T-cell (primary cell): ENCODE measurements around the gene CASQ1. TPM values are rescaled to one million over a fixed set of nuclear protein-coding genes. Genes with fewer than 3 reads are reported as not detected.
A peak's percentile ranks its signal among the peaks of the same experiment; 100 is the strongest.

Experiments
- ATAC-seq, 4 experiments: fragments of 200-7000 bp in 3 of 4; fragments of 150-1000 bp in 1 of 4; cut with Tn5 transposase; replicated peaks in 1 of 4; 1 replicate in 3 of 4; 2 replicates in 1 of 4; pipeline ENCODE4 v1.10.0; 2021; ENCODE audit warnings: moderate library complexity in 3 of 4, mild to moderate bottlenecking in 2 of 4, moderate number of reproducible peaks in 1 of 4
- CTCF ChIA-PET, 2 donors: fragments of 300-600 bp; sonication (Branson Sonifier 250); formaldehyde crosslinking; loops; one replicate each; lab custom pipeline; 2022; ENCODE audit warnings: antibody characterized with exemption in 2 of 2; lab: Charles Lee
- POLR2A ChIA-PET, 2 donors: fragments of 300-600 bp; sonication (Branson Sonifier 250); formaldehyde crosslinking; loops; one replicate each; lab custom pipeline; 2022; ENCODE audit warnings: antibody characterized with exemption in 2 of 2; lab: Charles Lee
- DNase-seq, 35 experiments: peaks; one replicate each; pipeline versions ENCODE4 v3.0.0 to v3.0.0-alpha.2; 2013 to 2023
- H3K27ac ChIP-seq: one replicate; pipeline ENCODE4 v1.5.1; 2013; ENCODE audit warnings: low read length
- H3K27me3 ChIP-seq, 2 experiments: replicated peaks in 1 of 2; 1 replicate in 1 of 2; 2 replicates in 1 of 2; pipeline versions ENCODE4 v1.6.1 to v1.7.0; 2013; ENCODE audit warnings: low read length in 1 of 2, mixed read lengths in 1 of 2; ENCODE audit not compliant: control insufficient read depth in 2 of 2, insufficient read depth in 2 of 2; ENCODE audit errors: extremely low read depth in 1 of 2
- H3K36me3 ChIP-seq, 2 donors: 1 replicate in 1 of 2; 2 replicates in 1 of 2; pipeline versions ENCODE4 v1.6.1 to v1.7.0; 2013; ENCODE audit warnings: low read length in 1 of 2; ENCODE audit not compliant: control insufficient read depth in 2 of 2, insufficient read depth in 1 of 2; ENCODE audit errors: extremely low read depth in 1 of 2
- H3K4me1 ChIP-seq, 2 experiments: 1 replicate in 1 of 2; 2 replicates in 1 of 2; pipeline versions ENCODE4 v1.6.1 to v1.7.0; 2013; ENCODE audit warnings: low read length in 2 of 2, mixed read lengths in 1 of 2; ENCODE audit not compliant: insufficient read depth in 2 of 2, control insufficient read depth in 1 of 2; ENCODE audit errors: extremely low read depth in 1 of 2
- H3K4me3 ChIP-seq, 2 donors: 1 replicate in 1 of 2; 2 replicates in 1 of 2; pipeline versions ENCODE4 v1.5.1 to v1.7.0; 2013; ENCODE audit warnings: mild to moderate bottlenecking in 2 of 2, low read length in 1 of 2, moderate library complexity in 1 of 2; ENCODE audit not compliant: control insufficient read depth in 1 of 2; ENCODE audit errors: extremely low read depth in 1 of 2
- H3K9me3 ChIP-seq: 2 replicates; pipeline ENCODE4 v1.7.0; 2013
- H3K27ac Mint-ChIP-seq, 2 donors: one replicate each; pipeline ENCODE4 v1.8.0; 2020 to 2021; ENCODE audit warnings: mild to moderate bottlenecking in 2 of 2, mixed read lengths in 2 of 2
- H3K27me3 Mint-ChIP-seq, 2 donors: one replicate each; pipeline ENCODE4 v1.8.0; 2021 to 2022; ENCODE audit warnings: mixed read lengths in 2 of 2
- H3K36me3 Mint-ChIP-seq: one replicate; pipeline ENCODE4 v1.8.0; 2021; ENCODE audit warnings: mixed read lengths
- H3K4me1 Mint-ChIP-seq, 3 donors: one replicate each; pipeline ENCODE4 v1.8.0; 2020 to 2022; ENCODE audit warnings: mixed read lengths in 3 of 3, mild to moderate bottlenecking in 1 of 3
- H3K4me3 Mint-ChIP-seq, 3 donors: one replicate each; pipeline ENCODE4 v1.8.0; 2020 to 2022; ENCODE audit warnings: mild to moderate bottlenecking in 3 of 3, mixed read lengths in 3 of 3, moderate library complexity in 3 of 3
- H3K9me3 Mint-ChIP-seq, 3 donors: one replicate each; pipeline ENCODE4 v1.8.0; 2020 to 2022; ENCODE audit warnings: mixed read lengths in 3 of 3
- WGBS: methylation state at CpG from one replicate; pipeline ENCODE4 v1.1.5; 2013; ENCODE audit warnings: missing lambda C conversion rate; ENCODE audit not compliant: insufficient coverage; 5-methylcytosine and 5-hydroxymethylcytosine counted together
- total RNA-seq, 35 experiments: library from RNA in 6 of 35; stranded (reverse) in 6 of 35; fragments of 120-200 nt in 1 of 35; gene quantifications; one replicate each; pipeline versions ENCODE4 v1.2.1 to v1.2.4 and lab custom pipeline; 2013 to 2026

CASQ1 gene
- total RNA-seq, 5 donors from 2014 or later (not counting 1 experiment from before 2014, with no cell fraction given): not detected

- no peaks in the 10 kb centered on the region for H3K9me3 ChIP-seq
- peaks cover 0 to 5% of the 10 kb centered on the region in 2 experiments for H3K4me1 ChIP-seq
- H3K27me3 ChIP-seq: peaks cover 0 to 34% of the 10 kb centered on the region in 2 experiments
- H3K4me3 Mint-ChIP-seq: no peak overlapping the region
- no peaks in the 10 kb centered on the region for H3K9me3 Mint-ChIP-seq
- peaks cover 9 to 11% (median 10%) of the 10 kb centered on the region in 3 donors for H3K4me1 Mint-ChIP-seq
- peaks cover 19 to 28% of the 10 kb centered on the region in 2 donors for H3K27me3 Mint-ChIP-seq
- no peaks in the 10 kb centered on the region for H3K36me3 Mint-ChIP-seq
- no peak overlapping the region for H3K27ac ChIP-seq
- no peak overlapping the region for H3K4me3 ChIP-seq
- DNase-seq: no peak
- no peak for ATAC-seq
- CTCF ChIA-PET: no interaction called here
- no peaks in the 10 kb centered on the region for H3K36me3 ChIP-seq
- WGBS: 40% methylated on average over 3 of the region's 12 CpGs
- H3K27ac Mint-ChIP-seq: peak overlapping the region in 1 of 2 donors; percentile 43
- POLR2A ChIA-PET: no interaction called here
Measured at GRCh38 chr1:160166166-160166868, 24.1 kb upstream of the CASQ1 start.

GRCh38 chr1:160167056-160167455 lies 23.3 kb upstream of the CASQ1 start:
- Mint-ChIP-seq H3K36me3 (no peaks in the 10 kb centered on the region), H3K9me3 (no peaks in the 10 kb centered on the region), H3K4me3 (no peak overlapping the region), H3K4me1 (peaks cover 9 to 11% (median 10%) of the 10 kb centered on the region in 3 donors), H3K27ac (no peak overlapping the region), H3K27me3 (peaks cover 19 to 32% of the 10 kb centered on the region in 2 donors)
- Histone ChIP-seq H3K4me3 (no peak overlapping the region), H3K4me1 (peaks cover 0 to 5% of the 10 kb centered on the region in 2 experiments), H3K27me3 (peaks cover 0 to 34% of the 10 kb centered on the region in 2 experiments), H3K27ac (no peak overlapping the region), H3K9me3 (no peaks in the 10 kb centered on the region), H3K36me3 (no peaks in the 10 kb centered on the region)
- ATAC-seq: no peak
- ChIA-PET POLR2A (no interaction called here), CTCF (no interaction called here)
- no CpG with 5 or more reads among the region's 4 CpGs for WGBS
- no peak for DNase-seq

- H3K4me1 Mint-ChIP-seq: peaks cover 9 to 11% (median 10%) of the 10 kb centered on the region in 3 donors
- H3K27ac Mint-ChIP-seq: no peak overlapping the region
- Histone ChIP-seq H3K27me3 (peaks cover 0 to 34% of the 10 kb centered on the region in 2 experiments), H3K4me1 (peaks cover 0 to 5% of the 10 kb centered on the region in 2 experiments), H3K36me3 (no peaks in the 10 kb centered on the region), H3K9me3 (no peaks in the 10 kb centered on the region), H3K4me3 (no peak overlapping the region), H3K27ac (no peak overlapping the region)
- no peak for DNase-seq
- no peaks in the 10 kb centered on the region for H3K9me3 Mint-ChIP-seq
- H3K36me3 Mint-ChIP-seq: no peaks in the 10 kb centered on the region
- POLR2A ChIA-PET: no interaction called here
- no peak overlapping the region for H3K4me3 Mint-ChIP-seq
- no peak for ATAC-seq
- CTCF ChIA-PET: no interaction called here
- WGBS: 86% methylated on average over 3 of the region's 6 CpGs
- peaks cover 23 to 34% of the 10 kb centered on the region in 2 donors for H3K27me3 Mint-ChIP-seq
Measured at GRCh38 chr1:160167580-160167979, 22.8 kb upstream of the CASQ1 start.

- H3K27me3 Mint-ChIP-seq: peaks cover 28 to 34% of the 10 kb centered on the region in 2 donors
- DNase-seq: no peak
- H3K9me3 Mint-ChIP-seq: no peaks in the 10 kb centered on the region
- POLR2A ChIA-PET: no interaction called here
- no peak overlapping the region for H3K4me3 ChIP-seq
- H3K4me1 ChIP-seq: peaks cover 0 to 5% of the 10 kb centered on the region in 2 experiments
- ATAC-seq: no peak
- H3K36me3 ChIP-seq: no peaks in the 10 kb centered on the region
- CTCF ChIA-PET: no interaction called here
- no peak overlapping the region for H3K4me3 Mint-ChIP-seq
- H3K27ac ChIP-seq: no peak overlapping the region
- H3K27ac Mint-ChIP-seq: no peak overlapping the region
- no peaks in the 10 kb centered on the region for H3K36me3 Mint-ChIP-seq
- H3K4me1 Mint-ChIP-seq: peaks cover 9 to 11% (median 10%) of the 10 kb centered on the region in 3 donors
- H3K27me3 ChIP-seq: peaks cover 2 to 34% of the 10 kb centered on the region in 2 experiments
- H3K9me3 ChIP-seq: no peaks in the 10 kb centered on the region
- WGBS: 79% methylated on average over 2 of the region's 5 CpGs
Measured at GRCh38 chr1:160168016-160168415, 22.4 kb upstream of the CASQ1 start.

- Histone ChIP-seq H3K27ac (no peak overlapping the region), H3K9me3 (no peaks in the 10 kb centered on the region), H3K36me3 (no peaks in the 10 kb centered on the region), H3K27me3 (peaks cover 2 to 37% of the 10 kb centered on the region in 2 experiments), H3K4me3 (no peak overlapping the region), H3K4me1 (peaks cover 0 to 5% of the 10 kb centered on the region in 2 experiments)
- no peak overlapping the region for H3K27ac Mint-ChIP-seq
- H3K27me3 Mint-ChIP-seq: peaks cover 28% of the 10 kb centered on the region in 2 donors
- H3K4me1 Mint-ChIP-seq: peaks cover 9 to 11% (median 10%) of the 10 kb centered on the region in 3 donors
- no peaks in the 10 kb centered on the region for H3K36me3 Mint-ChIP-seq
- 91% methylated on average over 8 of the region's 13 CpGs for WGBS
- ATAC-seq (no peak), DNase-seq (no peak)
- ChIA-PET POLR2A (interaction anchor here in 1 of 2 donors (0.6 kb wide), 1 partner anchor 27 kb away, joined by 5 read pairs; no protein-coding TSS in a partner anchor), CTCF (no interaction called here)
- peak overlapping the region in 1 of 3 donors; percentile 45 for H3K4me3 Mint-ChIP-seq
- H3K9me3 Mint-ChIP-seq: no peaks in the 10 kb centered on the region
Measured at GRCh38 chr1:160168609-160169369, 21.6 kb upstream of the CASQ1 start.

GRCh38 chr1:160169553-160170399 lies 20.6 kb upstream of the CASQ1 start:
- no peak overlapping the region for H3K4me3 ChIP-seq
- H3K36me3 ChIP-seq: no peaks in the 10 kb centered on the region
- ChIA-PET CTCF (no interaction called here), POLR2A (interaction anchor here in 1 of 2 donors (0.6 kb wide), 1 partner anchor 26 kb away, joined by 5 read pairs; no protein-coding TSS in a partner anchor)
- peaks cover 9 to 11% (median 10%) of the 10 kb centered on the region in 3 donors for H3K4me1 Mint-ChIP-seq
- no peak overlapping the region for H3K27ac ChIP-seq
- DNase-seq (peak in 1 of 35 experiments; percentile 5), ATAC-seq (no peak)
- 40% methylated on average over 13 of the region's 15 CpGs for whole genome bisulfite sequencing
- H3K36me3 Mint-ChIP-seq: no peaks in the 10 kb centered on the region
- H3K27ac Mint-ChIP-seq: no peak overlapping the region
- no peaks in the 10 kb centered on the region for H3K9me3 Mint-ChIP-seq
- peak overlapping the region in 1 of 3 donors; percentile 45 for H3K4me3 Mint-ChIP-seq
- no peaks in the 10 kb centered on the region for H3K9me3 ChIP-seq
- peaks cover 2 to 40% of the 10 kb centered on the region in 2 experiments for H3K27me3 ChIP-seq
- peaks cover 0 to 5% of the 10 kb centered on the region in 2 experiments for H3K4me1 ChIP-seq
- H3K27me3 Mint-ChIP-seq: peaks cover 20 to 24% of the 10 kb centered on the region in 2 donors
